Measurements from ENCODE around the gene GJB5.

GRCh38 chr1:34781071-34781843 lies 26.4 kb downstream of the GJB5 start, which contains the start of gene GJB3:
- TF ChIP-seq SIN3A (IDR thresholded peaks at IDR 0.05; ENCODE audit: borderline replicate concordance, insufficient read depth, low read depth, low read length), result no peak
- no peak for TF ChIP-seq CTCF (IDR thresholded peaks at IDR 0.05)
- no peak for TF ChIP-seq POLR2AphosphoS5 (IDR thresholded peaks at IDR 0.05; ENCODE audit: low read depth, low read length)
- no peak for TF ChIP-seq TCF7L2 (IDR thresholded peaks at IDR 0.05; ENCODE audit: low read depth, low read length)
